HG02759 (cell line): ENCODE measurements around the gene QRFP.
A peak's percentile ranks its signal among the peaks of the same experiment; 100 is the strongest.

Experiments used
- ATAC-seq: cut with Tn5 transposase; IDR thresholded peaks from one replicate; pipeline ENCODE4 v1.9.1; 2021; ENCODE audit warnings: mild to moderate bottlenecking, moderate library complexity; ENCODE audit not compliant: unreplicated experiment

Gene QRFP, protein sequence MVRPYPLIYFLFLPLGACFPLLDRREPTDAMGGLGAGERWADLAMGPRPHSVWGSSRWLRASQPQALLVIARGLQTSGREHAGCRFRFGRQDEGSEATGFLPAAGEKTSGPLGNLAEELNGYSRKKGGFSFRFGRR

DNA sequence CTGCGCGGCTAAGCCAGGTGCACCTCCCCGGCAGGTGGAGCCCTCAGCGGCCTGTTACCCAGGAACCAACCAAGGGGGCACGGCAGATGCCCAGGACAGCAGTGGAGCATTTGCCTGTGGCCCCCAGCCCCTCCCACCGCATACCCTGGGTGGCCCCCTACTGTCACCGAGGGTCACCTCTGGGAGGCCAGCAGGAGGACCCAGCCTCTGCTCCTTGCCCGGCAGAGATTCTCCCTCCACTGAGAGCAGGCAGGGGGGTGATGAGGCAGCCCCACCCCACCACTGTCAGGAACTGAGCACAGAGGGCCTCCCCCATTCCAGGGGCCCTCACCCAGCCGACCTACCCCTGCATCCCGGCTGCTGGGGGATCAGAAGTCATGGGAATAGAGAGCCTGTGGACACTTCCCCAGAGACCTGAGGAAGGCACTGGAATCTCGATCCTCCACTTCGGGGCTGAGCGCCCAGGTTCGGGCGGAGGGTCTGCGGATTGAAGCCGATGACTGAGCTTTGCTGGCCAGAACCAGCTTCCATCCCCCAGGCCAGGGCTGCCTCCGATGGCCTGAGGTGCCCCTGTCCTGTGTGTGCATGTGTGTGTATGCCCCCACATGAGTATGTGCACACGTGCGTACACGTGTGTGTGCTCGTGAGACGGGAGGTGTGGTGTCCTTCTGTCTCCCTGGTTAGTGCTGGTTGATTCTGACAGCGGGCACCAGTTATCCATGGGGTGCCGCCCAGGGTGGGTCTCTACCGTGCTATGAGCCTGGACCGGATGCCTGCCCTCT lies at the start of gene QRFP:
Gene QRFP, minus strand, starts transcription at position 580 of the 782 bp plus-strand sequence. CDS start 2,974 bp downstream, outside the sequence.
- no peak for ATAC-seq

DNA sequence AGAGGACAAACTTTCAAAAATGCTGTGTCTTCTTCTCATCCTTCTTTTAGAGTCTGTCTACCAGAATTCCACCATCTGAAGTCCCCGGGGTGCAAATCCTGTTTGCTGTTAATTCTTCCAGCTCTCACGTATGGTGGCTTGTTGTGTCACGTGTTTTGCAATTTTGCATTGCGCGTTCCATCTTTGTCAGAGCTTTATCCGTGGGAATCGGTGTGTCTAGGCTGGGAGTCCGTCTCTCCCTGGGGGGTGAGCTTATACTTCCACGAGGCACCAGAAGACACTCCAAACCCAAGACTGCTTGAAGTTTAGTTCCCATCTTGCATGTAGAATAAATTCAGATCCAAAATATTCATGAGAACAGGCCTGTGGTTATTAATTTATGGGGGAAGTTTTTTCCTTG lies 48.6 kb upstream of the QRFP start:
- ATAC-seq: no peak

DNA sequence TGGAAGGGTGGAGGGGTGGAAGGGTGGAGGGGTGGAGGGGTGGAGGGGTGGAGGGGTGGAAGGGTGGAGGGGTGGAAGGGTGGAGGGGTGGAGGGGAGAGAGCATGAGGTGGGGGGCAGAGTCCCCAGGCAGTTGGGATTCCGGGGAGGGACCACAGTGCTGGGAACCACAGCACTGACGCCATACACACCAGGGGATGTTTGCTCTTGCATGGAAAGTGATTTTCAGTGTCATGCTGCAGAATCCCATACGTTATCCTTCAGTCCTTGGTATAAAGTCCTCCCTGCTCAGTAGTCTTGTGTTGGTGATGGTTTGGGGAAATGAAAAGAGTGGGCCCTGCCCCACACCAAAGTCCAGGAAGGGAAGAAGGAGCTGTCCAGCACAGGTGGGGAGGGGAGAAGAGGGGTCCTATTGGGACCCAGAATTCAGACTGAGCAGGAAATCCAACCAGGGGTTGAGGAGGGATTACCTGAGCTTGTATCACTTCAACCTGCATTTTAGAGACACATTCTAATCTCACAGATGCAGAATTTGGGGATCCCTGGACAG lies 48.0 kb upstream of the QRFP start:
- no peak for ATAC-seq

DNA sequence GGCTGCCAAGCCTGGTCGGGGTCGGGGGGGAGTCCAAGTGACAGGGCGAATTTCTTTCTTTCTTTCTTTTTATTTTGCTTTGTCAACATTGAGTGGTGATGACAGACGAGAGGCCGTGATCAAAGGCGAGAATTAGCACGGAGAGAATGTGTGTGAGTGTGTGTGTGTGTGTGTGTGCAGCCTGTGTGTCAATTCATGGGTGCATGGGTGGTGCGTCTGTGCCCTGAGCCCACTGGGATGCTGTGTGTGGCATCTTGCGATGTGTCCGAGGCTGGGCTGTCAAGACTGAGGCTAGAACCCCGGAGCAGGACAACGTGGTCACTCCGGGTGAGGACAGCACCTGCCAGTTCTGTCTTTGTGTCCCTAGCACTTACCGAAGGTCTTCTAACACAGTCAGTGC lies 47.2 kb upstream of the QRFP start:
- ATAC-seq: no peak

DNA sequence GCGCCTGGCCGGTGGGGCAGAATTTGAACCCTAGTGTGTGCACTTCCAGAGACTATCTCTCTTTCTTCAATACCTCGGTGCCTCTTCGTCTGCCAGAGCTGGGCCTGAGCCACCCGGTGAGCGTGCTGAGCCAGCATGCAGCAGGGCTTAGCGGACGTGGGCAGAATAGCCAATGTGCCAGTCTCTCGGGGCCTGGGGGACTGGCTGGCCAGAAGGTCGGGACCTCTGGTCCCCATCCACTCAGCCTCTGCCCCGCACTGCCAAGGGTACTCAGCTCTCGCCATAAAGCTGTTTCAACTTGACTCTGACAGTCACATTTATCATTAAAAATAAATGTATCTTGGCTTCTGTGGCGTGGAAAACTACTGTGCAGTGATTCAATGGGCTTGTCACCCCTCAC lies 46.6 kb upstream of the QRFP start:
- no peak for ATAC-seq

DNA sequence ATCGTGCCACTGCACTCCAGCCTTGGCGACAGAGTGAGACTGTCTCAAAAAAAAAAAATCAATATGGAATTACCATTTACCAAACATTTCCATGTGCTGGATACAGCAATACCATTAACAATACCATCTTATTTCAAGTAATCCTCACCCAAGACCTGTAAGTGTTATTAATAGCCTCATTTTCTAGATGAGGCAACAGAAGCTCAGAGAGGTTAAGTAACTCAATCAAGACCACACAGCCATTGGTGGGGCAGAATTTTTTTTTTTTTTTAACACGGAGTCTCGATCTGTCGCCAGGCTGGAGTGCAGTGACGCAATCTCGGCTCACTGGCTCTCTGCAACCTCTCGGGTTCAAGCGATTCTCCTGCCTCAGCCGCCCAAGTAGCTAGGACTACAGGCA lies 46.1 kb upstream of the QRFP start:
- ATAC-seq: no peak

DNA sequence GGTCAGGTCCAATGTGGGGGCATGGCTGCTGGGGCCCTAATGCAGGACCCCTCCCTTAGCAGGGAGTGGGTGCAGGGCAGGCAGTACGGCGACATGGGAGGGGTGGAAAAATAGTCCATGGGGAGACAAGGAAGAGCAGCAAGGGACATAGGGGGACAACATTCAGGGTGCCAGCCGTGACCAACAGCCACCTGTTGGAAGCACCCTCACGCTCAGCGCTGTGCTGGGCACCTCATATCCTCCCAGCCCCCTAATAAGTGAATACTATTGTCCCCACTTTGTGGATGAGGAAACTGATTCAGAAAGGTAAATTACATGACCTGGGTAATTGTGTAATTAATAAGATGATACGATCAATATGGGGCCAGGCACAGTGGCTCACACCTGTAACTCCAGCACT lies 45.5 kb upstream of the QRFP start:
- no peak for ATAC-seq

DNA sequence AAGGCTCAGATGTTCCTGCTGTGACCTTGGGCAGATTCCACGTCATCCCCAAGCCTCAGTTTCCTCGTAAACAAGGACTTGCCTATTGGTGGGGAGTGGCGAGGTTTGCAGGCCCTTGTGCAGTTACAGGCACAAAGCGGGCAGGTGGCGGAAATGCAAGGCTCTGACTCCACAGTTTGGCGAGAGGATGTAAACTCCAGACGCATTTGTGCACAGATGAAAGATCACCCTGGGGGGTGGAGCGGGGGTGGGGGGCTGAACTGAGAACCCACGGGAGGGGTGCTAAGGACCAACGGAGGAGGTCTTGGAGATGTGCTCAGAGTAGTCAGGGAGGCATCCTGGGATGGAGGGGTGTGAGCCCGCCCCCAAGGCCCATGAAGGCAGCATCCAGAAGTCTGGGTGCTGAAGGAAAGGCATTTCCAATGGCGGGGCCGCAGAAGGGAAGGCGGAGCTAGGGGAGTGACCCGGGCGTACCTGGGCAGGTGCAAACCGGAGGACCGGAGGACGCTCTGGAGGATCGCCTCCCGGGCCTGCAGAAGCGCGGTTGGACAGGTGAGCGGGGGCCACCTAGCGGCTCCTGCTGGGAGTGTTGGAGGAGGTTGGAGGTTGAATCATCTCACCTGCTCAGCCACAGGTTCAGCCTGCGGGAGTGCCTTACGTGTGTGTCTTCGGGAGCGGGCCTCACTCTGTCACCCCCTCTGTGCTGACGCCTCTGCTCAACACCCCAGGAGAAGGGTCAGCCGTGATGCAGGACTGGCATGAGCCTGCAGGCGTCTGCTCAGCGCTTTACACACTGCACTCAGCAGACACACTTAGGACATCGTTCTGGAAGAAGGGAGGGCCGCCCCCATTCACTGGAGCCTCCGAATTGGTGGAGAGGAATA lies 44.3 kb upstream of the QRFP start:
- peak; percentile 55 for ATAC-seq

DNA sequence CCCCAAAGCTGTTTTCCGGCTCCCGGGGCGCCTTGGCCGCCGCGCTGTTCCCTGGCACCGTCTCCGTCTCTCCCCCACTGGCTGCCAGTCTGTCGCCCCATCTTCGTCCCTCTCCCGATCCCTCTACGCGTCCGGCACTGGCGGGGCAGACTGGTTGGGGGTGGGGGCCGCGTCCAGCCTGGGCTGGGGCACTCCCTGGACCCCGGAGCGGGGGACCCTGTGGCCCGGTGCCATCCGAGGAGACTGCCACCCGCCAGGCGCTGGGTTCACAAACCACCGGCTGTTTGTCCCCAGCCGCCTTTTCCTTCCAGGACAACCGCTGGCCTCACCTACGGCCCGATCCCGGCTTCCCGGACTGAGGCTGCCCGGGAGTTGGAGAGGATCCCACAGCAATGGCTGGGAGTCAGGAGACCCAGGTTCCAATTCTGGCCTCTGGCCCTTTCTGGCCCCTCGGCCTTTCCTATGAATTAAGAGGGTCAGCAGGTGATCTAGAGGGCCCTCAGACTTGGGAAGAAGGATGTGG lies 43.5 kb upstream of the QRFP start:
- ATAC-seq: no peak

DNA sequence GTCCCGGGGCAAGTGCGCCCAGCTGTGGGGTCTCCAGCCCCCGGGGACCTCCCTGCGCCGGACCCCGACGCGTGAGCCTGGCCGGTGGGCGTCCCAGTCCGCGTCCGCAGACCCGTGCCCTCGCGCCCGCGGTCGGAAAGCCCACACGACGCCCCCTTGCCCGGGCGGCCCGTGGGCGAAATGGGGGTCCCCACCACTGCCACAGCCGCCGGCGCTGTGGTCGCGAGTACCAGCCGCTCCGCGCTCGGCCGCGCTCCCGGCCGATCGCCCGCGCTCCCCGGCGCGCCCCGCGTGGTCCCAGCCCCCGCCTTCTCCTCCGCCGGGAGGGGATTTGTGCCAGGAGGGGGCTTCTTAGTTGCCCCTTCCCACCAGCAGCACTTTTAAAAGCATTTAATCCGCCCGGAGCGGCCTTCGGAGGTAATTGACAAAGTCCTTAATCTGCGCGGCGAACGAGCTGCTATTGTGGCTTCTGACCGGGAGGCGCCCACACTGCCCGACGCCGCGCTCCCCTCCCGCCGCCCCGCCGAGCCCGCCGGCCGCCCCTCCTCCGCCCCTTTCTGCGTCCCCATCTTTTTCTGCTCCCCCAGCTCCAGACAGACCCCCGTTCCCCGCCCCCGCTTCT lies 42.9 kb upstream of the QRFP start:
- ATAC-seq: no peak

DNA sequence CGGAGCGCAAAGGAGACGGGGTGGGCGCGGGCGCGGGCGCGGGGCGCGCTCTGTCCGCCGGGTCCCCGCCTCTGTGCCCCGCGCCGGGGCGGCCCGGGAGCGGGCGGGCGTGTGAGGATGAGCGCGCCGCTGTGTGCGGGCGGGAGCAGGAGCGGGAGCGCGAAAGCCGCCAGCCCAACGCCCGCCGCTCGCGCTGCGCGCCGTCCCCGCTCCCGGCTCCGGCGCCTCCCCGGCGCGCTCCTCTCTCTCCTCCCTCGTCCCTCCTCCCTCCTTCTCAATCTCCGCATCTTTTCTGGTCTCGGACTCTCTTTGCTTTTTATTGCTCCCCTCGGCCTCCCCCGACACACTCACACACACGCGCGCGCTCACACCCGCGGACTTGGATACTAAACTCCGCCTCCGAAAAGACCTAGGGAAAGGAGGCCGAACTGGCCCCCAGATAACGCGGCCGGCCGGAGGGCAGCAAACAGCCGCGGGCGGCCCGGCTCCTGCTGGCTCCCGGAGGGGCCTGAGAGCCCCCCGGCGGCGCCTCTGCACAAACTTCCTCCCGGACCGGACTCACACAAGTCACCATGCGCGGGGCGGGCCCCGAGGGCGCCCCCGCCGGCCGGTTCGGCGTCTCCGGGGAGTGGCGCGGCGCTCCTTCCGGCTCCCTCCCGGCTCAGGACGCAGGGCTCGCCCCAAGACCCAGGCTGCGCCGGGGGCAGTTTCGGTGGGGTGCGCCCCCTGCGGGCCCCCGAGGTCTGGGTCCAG lies 42.2 kb upstream of the QRFP start, which contains the start of gene FIBCD1:
Gene FIBCD1, minus strand, starts transcription at position 596 of the 753 bp plus-strand sequence. CDS start 640 bp downstream, outside the sequence.
- no peak for ATAC-seq

DNA sequence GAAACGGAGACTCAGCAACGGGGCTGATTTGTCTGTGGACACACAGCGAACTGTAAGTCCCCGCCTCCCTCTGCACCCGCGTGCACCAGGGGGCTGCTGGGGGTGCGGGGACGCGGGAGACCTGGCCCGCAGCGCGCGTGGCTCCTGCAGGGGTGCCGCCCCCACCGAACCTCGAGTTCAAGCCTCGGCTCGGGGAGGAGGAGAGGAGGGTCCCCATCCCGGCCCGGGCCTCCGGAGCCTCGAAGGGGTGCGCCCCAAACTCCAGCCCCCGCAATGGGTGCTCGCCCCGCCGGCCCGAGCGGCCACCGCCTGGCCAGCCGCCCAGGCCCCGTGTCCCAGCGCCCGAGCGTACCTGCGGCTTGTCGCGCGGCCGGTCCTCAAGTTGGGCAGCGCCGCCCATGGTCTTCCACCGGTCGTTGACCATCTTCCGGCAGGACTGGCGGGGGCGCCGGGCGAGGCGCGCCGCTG lies 41.6 kb upstream of the QRFP start:
- no peak for ATAC-seq

DNA sequence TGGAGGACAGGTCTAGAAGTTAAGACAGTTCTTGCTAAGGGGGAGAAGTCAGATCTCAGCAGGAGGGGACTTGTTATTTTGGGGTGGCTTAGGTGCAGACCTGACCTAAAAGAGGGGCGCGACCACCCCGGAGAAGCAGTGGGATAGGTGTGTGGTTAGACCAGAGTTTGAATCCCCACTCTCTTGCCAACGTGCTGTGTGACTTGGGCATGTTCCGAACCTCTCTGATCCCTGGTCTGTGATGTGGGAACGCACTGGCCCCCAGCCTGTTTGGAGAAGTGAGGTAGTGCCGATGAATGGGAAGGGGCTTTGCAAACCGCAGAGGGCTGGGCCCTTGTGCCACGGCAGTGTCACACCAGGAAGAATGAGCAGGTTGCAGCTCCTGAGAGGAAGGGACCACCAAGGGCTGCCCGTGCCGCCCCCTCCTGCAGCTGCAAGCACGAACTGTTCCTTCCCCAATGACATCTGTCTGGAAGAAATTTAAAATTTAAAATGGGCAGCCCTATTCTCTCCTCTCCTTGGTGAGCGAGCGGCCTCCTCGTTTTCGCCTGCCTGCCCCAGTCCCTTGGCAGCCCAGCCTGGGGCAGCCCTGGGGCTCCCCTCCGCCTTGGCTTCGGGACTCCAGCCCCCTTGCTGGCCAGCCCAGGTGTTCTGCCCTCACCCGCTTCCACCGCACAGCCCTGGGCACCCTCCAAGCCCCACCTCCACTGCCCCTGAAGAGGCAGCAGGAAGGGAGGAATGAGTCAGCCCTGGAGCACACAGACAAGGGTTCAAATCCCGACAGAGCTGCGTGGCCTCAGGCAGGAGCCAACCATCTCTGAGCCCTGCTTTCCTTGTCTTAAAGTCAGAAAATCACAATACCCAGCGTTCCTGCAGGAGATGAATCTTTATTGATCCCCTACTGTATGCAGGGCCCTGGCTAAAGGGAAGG lies 40.8 kb upstream of the QRFP start:
- no peak for ATAC-seq

DNA sequence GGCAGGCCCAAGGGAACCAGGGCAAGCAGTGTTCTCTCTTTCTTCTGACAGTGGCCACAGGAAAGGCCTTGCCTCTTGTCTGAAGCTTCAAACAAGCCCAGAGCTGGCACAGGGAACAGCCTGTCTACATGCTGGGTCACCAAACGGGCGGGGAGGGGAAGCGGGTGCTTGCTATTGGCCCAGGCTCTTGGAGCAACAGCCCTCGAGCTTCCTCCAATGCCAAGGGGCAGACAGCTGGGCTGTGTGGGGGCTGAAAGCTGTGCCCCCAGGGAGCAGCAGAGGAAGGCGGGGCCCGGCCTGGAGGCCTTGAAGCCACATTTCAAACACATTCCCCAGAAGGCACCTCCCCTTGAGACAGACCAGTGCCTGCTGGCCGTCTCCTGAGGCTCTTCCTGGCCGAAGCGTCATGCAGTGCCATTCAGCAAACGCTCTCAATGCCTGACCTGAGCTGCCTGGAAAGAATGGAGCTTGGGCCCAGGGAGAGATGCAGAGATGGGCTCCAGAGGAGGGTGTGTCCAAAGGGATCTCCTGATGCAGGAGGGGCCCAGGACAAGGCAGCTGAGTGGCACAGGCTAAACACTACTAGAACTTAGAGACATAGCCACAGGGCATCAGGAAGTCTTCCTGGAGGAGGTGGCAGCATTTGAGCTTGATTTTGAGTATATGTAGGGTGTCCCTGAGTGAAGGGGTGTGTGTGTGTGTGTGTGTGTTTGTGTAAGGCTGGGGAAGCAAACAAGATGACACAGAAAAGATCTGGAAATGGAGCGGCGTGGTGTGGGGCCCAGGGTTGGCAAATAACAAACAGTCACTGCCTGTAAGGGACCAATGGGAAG lies 39.9 kb upstream of the QRFP start:
- ATAC-seq: no peak

DNA sequence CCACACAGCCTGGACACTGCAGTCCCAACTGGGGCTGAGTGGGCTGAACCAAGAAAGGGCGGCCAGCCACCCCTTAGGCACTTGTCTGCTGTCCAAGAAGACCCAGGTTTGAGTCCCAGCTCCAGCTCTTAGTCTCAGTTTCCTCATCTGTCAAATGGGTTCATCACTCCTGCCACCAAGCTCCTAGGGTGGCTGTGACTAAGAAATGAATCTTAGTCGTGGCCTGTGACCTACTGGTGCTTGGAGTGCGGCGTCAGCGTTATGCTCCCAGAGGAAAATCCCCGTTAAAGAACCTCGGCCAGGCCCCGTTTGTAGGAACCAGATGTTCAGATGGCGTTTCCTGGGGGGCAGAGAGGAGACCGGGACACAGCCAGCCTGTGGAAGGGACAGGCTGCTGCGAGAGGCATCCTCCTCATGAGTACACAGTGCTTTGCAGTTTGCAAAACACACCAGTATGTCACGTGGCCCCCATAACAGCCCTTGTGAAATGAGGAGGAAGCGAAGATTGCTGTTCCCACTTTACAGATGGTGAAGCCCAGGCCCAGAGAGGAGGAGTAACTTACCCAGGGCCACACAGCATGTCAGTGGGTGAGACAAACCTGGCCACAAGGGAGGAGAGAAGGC lies 39.1 kb upstream of the QRFP start:
- no peak for ATAC-seq

DNA sequence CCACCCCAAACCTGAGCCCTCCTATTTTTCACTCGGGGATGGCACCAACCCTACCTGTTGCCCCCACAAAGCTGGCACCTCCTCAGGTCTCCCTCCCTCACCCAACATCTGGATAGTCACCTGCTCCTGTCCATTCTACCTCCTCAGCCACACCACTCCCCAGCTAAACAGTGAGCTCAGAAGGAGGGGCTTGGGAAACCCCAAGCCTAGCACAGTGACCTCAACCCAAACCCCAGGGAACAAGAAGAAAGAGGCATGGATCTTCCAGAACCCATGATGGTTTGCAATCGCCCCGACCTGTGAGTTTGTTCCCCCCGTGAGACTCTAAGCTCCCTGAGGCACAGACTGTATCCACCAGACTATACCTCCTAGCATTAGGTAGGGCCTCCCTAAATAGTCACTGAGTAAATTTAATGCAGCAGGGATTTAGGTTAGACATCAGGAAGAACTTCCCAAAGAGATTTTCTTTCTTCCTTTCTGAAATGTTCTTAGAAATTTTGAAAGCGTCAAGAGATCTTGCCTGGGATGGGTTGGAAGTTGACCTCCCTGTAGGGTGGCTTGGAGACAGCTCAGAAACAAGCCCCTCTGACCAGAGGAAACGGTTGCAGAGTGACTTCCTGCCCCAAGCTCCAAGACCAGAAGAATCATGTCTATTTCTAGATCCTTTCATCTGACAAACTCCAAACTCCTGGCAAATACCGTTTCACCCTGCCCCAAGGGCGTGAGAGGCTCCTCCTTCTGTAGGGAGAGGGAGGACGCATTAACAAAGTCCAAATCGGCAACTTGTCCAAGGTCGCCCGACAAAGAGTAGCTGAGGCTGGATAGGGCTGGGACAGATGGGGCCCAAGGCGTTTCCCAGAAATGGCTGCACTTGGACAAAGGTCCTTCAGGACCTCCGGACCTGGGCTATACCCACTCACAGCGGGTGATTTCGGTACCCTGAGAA lies 38.4 kb upstream of the QRFP start:
- ATAC-seq: no peak
